GM19438 (cell line): Measurements from ENCODE around the gene PYGM.

Experiments used
- ATAC-seq: cut with Tn5 transposase; IDR thresholded peaks from one replicate; pipeline ENCODE4 v1.9.1; 2021; ENCODE audit warnings: low read depth; ENCODE audit not compliant: unreplicated experiment

PYGM gene

GRCh38 chr11:64754919-64755662, 4.7 kb downstream of the PYGM start:
- ATAC-seq, result no peak

GRCh38 chr11:64754124-64754918, 5.5 kb downstream of the PYGM start:
- no peak for ATAC-seq

GRCh38 chr11:64753380-64754123, 6.2 kb downstream of the PYGM start:
- no peak for ATAC-seq

GRCh38 chr11:64753019-64753379, 6.8 kb downstream of the PYGM start:
- ATAC-seq, result no peak

- ATAC-seq, result no peak
These were observed 7.4 kb downstream of the PYGM start for GRCh38 chr11:64752175-64752970.

GRCh38 chr11:64751580-64751979, 8.2 kb downstream of the PYGM start:
- no peak for ATAC-seq

- ATAC-seq, result no peak
These were observed 8.6 kb downstream of the PYGM start for GRCh38 chr11:64751136-64751535.

- no peak for ATAC-seq
These were observed 9.3 kb downstream of the PYGM start for GRCh38 chr11:64750361-64751054.

GRCh38 chr11:64747961-64748665, 11.7 kb downstream of the PYGM start:
- ATAC-seq, result no peak

GRCh38 chr11:64746486-64746885, 13.3 kb downstream of the PYGM start:
- no peak for ATAC-seq

- ATAC-seq, result peak; percentile 42
These were observed 14.0 kb downstream of the PYGM start for GRCh38 chr11:64745521-64746328.

GRCh38 chr11:64745189-64745520, 14.6 kb downstream of the PYGM start:
- peak; percentile 18 for ATAC-seq

- ATAC-seq, result no peak
These were observed 15.1 kb downstream of the PYGM start for GRCh38 chr11:64744544-64745188.

GRCh38 chr11:64743591-64744543, 15.9 kb downstream of the PYGM start, which contains the start of gene RASGRP2:
Gene RASGRP2, minus strand, starts transcription at chr11:64744142. Its CDS starts 1,276 bp downstream, at chr11:64742866.
- no peak for ATAC-seq

- no peak for ATAC-seq
These were observed 16.7 kb downstream of the PYGM start for GRCh38 chr11:64742889-64743590.
